ENCODE measurements around the gene MKI67. TPM values are rescaled to one million over a fixed set of nuclear protein-coding genes. Genes with fewer than 3 reads are reported as not detected.

MKI67 gene
- total RNA-seq, 1 donor from 2014 or later, result 25.0 TPM

GRCh38 chr10:128055061-128055868, 71.0 kb downstream of the MKI67 start:
- DNase-seq (ENCODE audit: extremely low read depth, low read depth, low spot score), result no peak

- DNase-seq (ENCODE audit: extremely low read depth, low read depth, low spot score), result no peak
Measured at GRCh38 chr10:128054163-128054970, 71.9 kb downstream of the MKI67 start.

- no peak for DNase-seq (ENCODE audit: extremely low read depth, low read depth, low spot score)
Measured at GRCh38 chr10:128053356-128053755, 72.9 kb downstream of the MKI67 start.

GRCh38 chr10:128052696-128053095, 73.5 kb downstream of the MKI67 start:
- DNase-seq (ENCODE audit: extremely low read depth, low read depth, low spot score), result no peak

GRCh38 chr10:128051548-128051947, 74.7 kb downstream of the MKI67 start:
- DNase-seq (ENCODE audit: extremely low read depth, low read depth, low spot score), result no peak

GRCh38 chr10:128050936-128051335, 75.3 kb downstream of the MKI67 start:
- DNase-seq (ENCODE audit: extremely low read depth, low read depth, low spot score), result no peak

- no peak for DNase-seq (ENCODE audit: extremely low read depth, low read depth, low spot score)
Measured at GRCh38 chr10:128050121-128050516, 76.1 kb downstream of the MKI67 start.

GRCh38 chr10:128049226-128050120, 76.8 kb downstream of the MKI67 start:
- DNase-seq (ENCODE audit: extremely low read depth, low read depth, low spot score), result no peak

GRCh38 chr10:128048819-128049210, 77.4 kb downstream of the MKI67 start:
- no peak for DNase-seq (ENCODE audit: extremely low read depth, low read depth, low spot score)

- DNase-seq (ENCODE audit: extremely low read depth, low read depth, low spot score), result peak; percentile 23
Measured at GRCh38 chr10:128047991-128048818, 78.0 kb downstream of the MKI67 start.

GRCh38 chr10:128047351-128047750, 78.9 kb downstream of the MKI67 start:
- no peak for DNase-seq (ENCODE audit: extremely low read depth, low read depth, low spot score)

GRCh38 chr10:128046953-128047290, 79.3 kb downstream of the MKI67 start:
- DNase-seq (ENCODE audit: extremely low read depth, low read depth, low spot score), result no peak

Other genes with a start within 250 kb of the MKI67 start
- gene CLRN3, start 233.5 kb downstream of the MKI67 start, total RNA-seq, result not detected in 2 replicates
- 49.3 and 90.1 TPM in 2 replicates for gene PTPRE, start 219.3 kb downstream of the MKI67 start, total RNA-seq

Measured in glomerular endothelial cell (primary cell).